OCI-LY7 (cell line): Measurements from ENCODE around the gene ADAR. TPM values are rescaled to one million over a fixed set of nuclear protein-coding genes. Genes with fewer than 3 reads are reported as not detected.

Source experiments
- BruUV-seq: library from RNA; stranded (reverse); fragments of 400-500 nt; replicated peaks from 2 replicates; lab custom pipeline; 2021; lab: Mats Ljungman, UMichigan
- CTCF ChIA-PET: fragments of 300-600 bp; sonication (Branson Sonifier 250); formaldehyde crosslinking; loops from one replicate; lab custom pipeline; 2022; ENCODE audit warnings: antibody characterized with exemption; ENCODE audit not compliant: unreplicated experiment; lab: Charles Lee
- POLR2A ChIA-PET: fragments of 300-600 bp; sonication (Branson Sonifier 250); formaldehyde crosslinking; loops from one replicate; lab custom pipeline; 2022; ENCODE audit warnings: antibody characterized with exemption; lab: Charles Lee
- DNase-seq: peaks from one replicate; pipeline ENCODE4 v3.0.0-alpha.2; 2015; ENCODE audit warnings: low spot score
- H2AFZ ChIP-seq: fragments of 200-600 bp; sonication (generic), shearing (Covaris generic); 2 replicates; pipeline ENCODE4 v1.6.1; 2014; ENCODE audit warnings: mild to moderate bottlenecking, antibody characterized with exemption, low read length, moderate library complexity
- H3K27ac ChIP-seq: fragments of 200-600 bp; sonication (generic); 2 replicates; pipeline ENCODE4 v1.5.1; 2014; ENCODE audit warnings: mixed run types, low read depth, mild to moderate bottlenecking, moderate library complexity, low read length, inconsistent platforms; ENCODE audit not compliant: poor library complexity, severe bottlenecking
- H3K36me3 ChIP-seq: fragments of 200-600 bp; sonication (generic); 2 replicates; pipeline ENCODE4 v1.6.1; 2014; ENCODE audit warnings: mild to moderate bottlenecking, antibody characterized with exemption, low read length, moderate library complexity, mixed read lengths; ENCODE audit not compliant: insufficient read depth
- H3K4me1 ChIP-seq: fragments of 200-600 bp; sonication (generic); 2 replicates; pipeline ENCODE4 v1.5.1; 2014; ENCODE audit warnings: mild to moderate bottlenecking, low read length; ENCODE audit not compliant: insufficient read depth, poor library complexity, severe bottlenecking
- H3K4me2 ChIP-seq: fragments of 200-600 bp; sonication (generic); 2 replicates; pipeline ENCODE4 v1.6.1; 2014; ENCODE audit warnings: mild to moderate bottlenecking, low read length
- H3K4me3 ChIP-seq: fragments of 200-600 bp; sonication (generic); 2 replicates; pipeline ENCODE4 v1.5.1; 2014; ENCODE audit warnings: mild to moderate bottlenecking, low read depth, low read length; ENCODE audit not compliant: poor library complexity, severe bottlenecking
- H3K79me2 ChIP-seq: fragments of 200-600 bp; sonication (generic); 2 replicates; pipeline ENCODE4 v1.6.1; 2016; ENCODE audit warnings: low read depth, mild to moderate bottlenecking, low read length, moderate library complexity, mixed read lengths; ENCODE audit not compliant: insufficient read depth
- H3K9me2 ChIP-seq: fragments of 200-600 bp; sonication (generic); 2 replicates; pipeline ENCODE4 v1.6.1; 2016; ENCODE audit warnings: mild to moderate bottlenecking, low read length, mixed read lengths; ENCODE audit not compliant: insufficient read depth
- H3K9me3 ChIP-seq: fragments of 200-600 bp; sonication (generic); 2 replicates; pipeline ENCODE4 v1.6.1; 2014; ENCODE audit warnings: mild to moderate bottlenecking, mixed run types, low read length, mixed read lengths
- H4K20me1 ChIP-seq: fragments of 200-600 bp; sonication (generic); 2 replicates; pipeline ENCODE4 v1.6.1; 2014; ENCODE audit warnings: mild to moderate bottlenecking, antibody characterized with exemption, low read length, moderate library complexity, mixed read lengths; ENCODE audit not compliant: insufficient read depth
- CTCF ChIP-seq: fragments of 200-600 bp; sonication (generic); conservative IDR thresholded peaks from 2 replicates; pipeline ENCODE4 v1.5.1; 2014; ENCODE audit warnings: mild to moderate bottlenecking, antibody characterized with exemption, low read length, moderate library complexity, mixed read lengths
- EZH2phosphoT487 ChIP-seq: fragments of 200-600 bp; sonication (generic); IDR thresholded peaks from 2 replicates; pipeline ENCODE4 v1.6.1; 2018; ENCODE audit warnings: low read depth, borderline replicate concordance, mild to moderate bottlenecking, mixed run types, antibody characterized with exemption, low read length, moderate library complexity, mixed read lengths
- intact Hi-C: fragments of 100-400 bp; cut with micrococcal nuclease; formaldehyde crosslinking; loops from one replicate; pipeline ENCODE4 v1.10.0; 2022; ENCODE audit not compliant: unreplicated experiment
- total RNA-seq, 2 experiments: library from RNA; depleted of rRNA in 1 of 2; stranded (reverse); fragments of >200 nt in 1 of 2; shearing (Covaris generic) in 1 of 2; gene quantifications; 2 replicates each; pipeline ENCODE4 v1.2.3, GENCODE V29; 2014 to 2022

ADAR gene
- total RNA-seq, 2 experiments from 2014 or later: 90.2 to 139 TPM

- Histone ChIP-seq H3K4me1 (peaks cover 22% of the 10 kb centered on the region), H2AFZ (peak overlapping the region; percentile 69; the same call in 1 of the 2 replicates), H3K9me3 (no peaks in the 10 kb centered on the region), H3K4me2 (peak overlapping the region; percentile 90), H3K36me3 (peaks cover 27% of the 10 kb centered on the region), H3K27ac (peak overlapping the region; percentile 63), H3K9me2 (no peaks in the 10 kb centered on the region), H3K79me2 (peaks cover 27% of the 10 kb centered on the region), H3K4me3 (peak overlapping the region; percentile 96), H4K20me1 (peaks cover 15% of the 10 kb centered on the region; the same call in 1 of the 2 replicates)
- BruUV-seq: TSS peak; percentile 93
- intact Hi-C loops: loop anchor here (1.0 to 5.0 kb wide), 9 partner anchors 50 to 524 kb away; partner anchors contain the start of genes ADAR, PMVK and UBAP2L
- CTCF ChIA-PET: interaction anchor here (0.6 to 1.6 kb wide), 2 partner anchors 12 to 40 kb away, joined by 3 to 4 read pairs; no protein-coding TSS in a partner anchor
- POLR2A ChIA-PET: interaction anchor here (0.6 to 2.3 kb wide), 3 partner anchors 15 to 423 kb away, joined by 4 to 8 read pairs (median 4); no protein-coding TSS in a partner anchor
- peak; percentile 99 for DNase-seq
- no peak for TF ChIP-seq EZH2phosphoT487
- no peak for TF ChIP-seq CTCF
Measured at GRCh38 chr1:154558720-154559465, 49.1 kb downstream of the ADAR start.

- TF ChIP-seq CTCF (no peak), EZH2phosphoT487 (no peak)
- DNase-seq: peak; percentile 58
Measured at GRCh38 chr1:154557939-154558719, 49.9 kb downstream of the ADAR start, which contains the start of gene UBE2Q1. Gene UBE2Q1, minus strand, starts transcription at chr1:154558662. Its CDS starts 109 bp downstream, at chr1:154558553.

More at GRCh38 chr1:154557939-154558719, 49.9 kb downstream of the ADAR start, which contains the start of gene UBE2Q1:
- POLR2A ChIA-PET: interaction anchor here (0.5 to 0.6 kb wide), 3 partner anchors 73 to 424 kb away, joined by 3 to 4 read pairs (median 4); no protein-coding TSS in a partner anchor
- H3K36me3 ChIP-seq: peaks cover 35% of the 10 kb centered on the region
- intact Hi-C loops: loop anchor here (2.0 to 5.0 kb wide), 5 partner anchors 51 to 503 kb away; partner anchors contain the start of genes ADAR, PMVK and UBAP2L
- H3K9me3 ChIP-seq: no peaks in the 10 kb centered on the region
- peaks cover 27% of the 10 kb centered on the region for H3K79me2 ChIP-seq
- CTCF ChIA-PET: interaction anchor here (0.6 kb wide), 1 partner anchor 41 kb away, joined by 3 read pairs; no protein-coding TSS in a partner anchor
- peak within 1 kb of the TSS; percentile 96 for H3K4me2 ChIP-seq
- BruUV-seq: no TSS peak
- H3K4me1 ChIP-seq: peaks cover 22% of the 10 kb centered on the region
- H2AFZ ChIP-seq: peak within 1 kb of the TSS; percentile 69; the same call in 1 of the 2 replicates
- peak within 1 kb of the TSS; percentile 96 for H3K4me3 ChIP-seq
- H3K27ac ChIP-seq: peak within 1 kb of the TSS; percentile 63
- no peaks in the 10 kb centered on the region for H3K9me2 ChIP-seq
- peaks cover 15% of the 10 kb centered on the region; the same call in 1 of the 2 replicates for H4K20me1 ChIP-seq
